ENCODE data around the gene SPEG.

SPEG gene

DNA sequence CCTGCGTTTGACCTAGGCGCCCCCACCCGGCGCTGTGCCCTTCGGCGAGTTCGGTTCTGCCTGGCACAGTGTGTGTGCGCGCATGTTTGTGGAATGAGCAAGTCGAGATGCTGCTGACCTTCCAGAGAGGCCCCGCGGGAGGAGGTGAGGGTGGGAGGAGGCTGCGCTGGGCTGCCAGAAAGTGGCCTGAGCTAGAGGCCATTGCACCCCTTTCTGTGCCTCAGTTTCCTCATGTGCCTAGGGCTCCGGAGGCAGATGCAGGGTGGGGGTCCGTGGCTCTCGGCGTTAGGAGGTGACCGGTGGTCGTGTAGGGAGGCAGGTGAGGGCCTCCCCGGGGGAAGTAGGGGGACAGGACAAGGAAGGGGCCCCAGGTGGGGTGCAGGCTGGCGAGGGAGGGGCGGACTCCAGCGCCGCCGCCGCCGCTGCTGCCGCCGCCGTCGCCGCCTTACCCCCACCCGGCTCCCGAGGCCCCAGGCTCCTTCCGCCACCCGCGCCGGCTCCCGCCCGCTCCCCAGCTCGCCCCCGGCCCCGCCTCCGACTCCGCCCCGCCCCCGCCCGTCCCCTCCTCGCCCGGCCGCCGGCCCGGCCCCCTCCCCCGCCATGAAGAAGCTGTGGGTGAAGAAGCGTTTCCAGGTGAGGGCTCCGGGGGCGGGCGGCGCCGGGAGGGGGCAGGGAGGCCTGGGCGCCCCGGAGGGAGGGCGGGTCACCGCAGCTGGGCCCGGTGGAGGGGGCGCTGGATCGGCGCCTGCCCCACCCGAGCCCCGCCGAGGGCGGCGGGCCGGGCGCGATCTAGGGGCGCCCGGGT, 7.0 kb downstream of the SPEG start:
- no peak for DNase-seq (ENCODE audit: insufficient read length, low spot score)

DNA sequence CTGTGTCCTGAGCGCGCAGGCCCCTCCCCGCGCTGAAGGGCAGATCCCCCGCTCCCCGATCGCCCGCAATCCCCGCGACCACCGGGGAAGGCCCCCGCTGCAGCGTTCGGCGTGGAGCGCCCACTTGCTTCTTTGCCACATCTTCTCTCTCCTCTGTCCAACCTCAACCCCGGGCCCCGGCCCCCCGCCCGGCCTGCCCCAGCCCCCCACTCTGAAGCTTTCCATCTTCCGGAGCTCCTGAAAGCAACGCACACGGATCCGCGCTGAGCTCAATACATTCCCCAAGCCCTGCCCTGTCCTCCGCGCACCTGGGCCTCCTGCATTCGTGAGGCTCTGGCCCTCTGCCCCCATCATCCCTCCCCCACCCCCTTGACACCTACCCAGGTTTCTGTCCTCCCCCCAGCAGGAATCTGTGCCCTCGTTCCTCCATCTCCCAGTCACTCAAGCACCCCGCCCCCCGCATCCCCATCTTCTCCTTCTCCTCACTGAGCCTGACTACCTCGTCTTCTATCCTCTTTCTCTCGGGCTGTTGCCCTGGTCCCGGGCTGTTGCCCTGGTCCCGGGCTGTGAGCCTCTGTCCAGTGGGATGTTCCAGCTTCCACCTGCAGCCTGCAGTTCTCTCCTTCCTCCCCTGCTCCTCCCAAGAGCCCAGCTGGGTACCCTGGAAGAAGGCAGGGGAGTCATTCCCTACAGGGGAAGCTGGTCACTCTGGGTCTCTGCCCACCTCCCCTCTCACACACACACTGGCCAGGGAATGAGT, 7.8 kb downstream of the SPEG start:
- no peak for DNase-seq (ENCODE audit: insufficient read length, low spot score)

More for the DNA sequence above, 7.0 kb downstream of the SPEG start:
- no peak for FAIRE-seq

DNA sequence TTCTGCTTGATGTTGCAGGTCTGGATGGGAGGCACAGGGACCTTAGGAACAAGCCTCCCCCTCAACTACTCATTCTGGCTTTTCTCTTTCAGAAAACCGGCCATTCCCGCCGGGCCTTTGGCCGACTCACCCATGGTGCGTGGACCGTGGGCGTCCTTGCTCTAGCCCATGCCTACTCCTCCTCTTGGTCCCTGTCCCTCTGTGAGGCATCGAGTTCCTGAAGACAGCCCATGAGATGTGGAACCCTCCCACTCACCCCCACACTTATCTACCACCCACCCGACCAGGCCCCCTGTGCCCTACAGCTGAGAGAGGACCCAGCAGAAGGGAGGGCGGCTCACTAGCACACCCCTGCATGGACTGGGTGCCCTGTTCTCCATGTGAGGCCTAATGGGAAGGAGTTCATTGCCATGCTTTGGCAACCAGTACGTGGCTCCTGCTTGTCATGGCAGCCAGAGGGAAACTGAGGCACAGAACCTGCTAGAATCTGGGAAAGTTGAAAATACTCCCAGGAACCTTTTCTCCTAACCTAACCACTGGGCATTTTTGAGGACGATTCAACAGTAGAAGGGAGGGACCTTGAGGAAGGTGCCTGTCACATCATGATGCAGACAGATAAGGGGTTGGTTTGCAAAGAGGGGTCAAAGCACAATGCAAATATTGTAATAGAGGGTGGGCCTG, 8.5 kb downstream of the SPEG start:
- DNase-seq (ENCODE audit: insufficient read length, low spot score) (no peak), FAIRE-seq (no peak)

More for the DNA sequence above, 7.8 kb downstream of the SPEG start:
- FAIRE-seq, result no peak

DNA sequence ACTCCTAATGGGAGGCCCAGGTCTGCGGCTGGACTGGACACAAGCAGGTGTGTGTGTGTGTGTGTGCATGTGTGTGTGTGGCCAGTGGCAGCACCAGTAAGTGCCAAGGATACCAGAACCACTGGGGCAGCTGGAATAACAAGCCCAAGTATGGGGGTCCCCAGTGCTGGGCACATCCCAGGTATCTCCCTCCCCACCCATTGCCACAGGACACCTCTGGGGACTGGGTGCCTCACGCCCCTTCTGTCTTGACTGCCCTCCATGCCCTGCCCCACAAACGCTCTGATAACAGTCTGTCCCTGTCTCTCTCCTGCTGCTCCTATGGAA, 9.0 kb downstream of the SPEG start:
- DNase-seq (ENCODE audit: insufficient read length, low spot score), result no peak
- FAIRE-seq, result no peak

DNA sequence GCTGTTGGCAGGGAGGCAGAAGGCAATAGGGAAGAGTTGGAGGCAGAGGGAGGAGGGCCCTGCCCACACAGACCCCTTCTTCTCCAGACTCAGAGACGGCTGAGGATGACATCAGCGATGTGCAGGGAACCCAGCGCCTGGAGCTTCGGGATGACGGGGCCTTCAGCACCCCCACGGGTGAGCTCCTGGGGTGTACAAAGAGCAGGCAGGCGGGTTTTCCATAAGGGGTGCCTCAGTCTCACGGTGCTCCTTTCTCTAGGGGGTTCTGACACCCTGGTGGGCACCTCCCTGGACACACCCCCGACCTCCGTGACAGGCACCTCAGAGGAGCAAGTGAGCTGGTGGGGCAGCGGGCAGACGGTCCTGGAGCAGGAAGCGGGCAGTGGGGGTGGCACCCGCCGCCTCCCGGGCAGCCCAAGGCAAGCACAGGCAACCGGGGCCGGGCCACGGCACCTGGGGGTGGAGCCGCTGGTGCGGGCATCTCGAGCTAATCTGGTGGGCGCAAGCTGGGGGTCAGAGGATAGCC, 10.0 kb downstream of the SPEG start:
- no peak for FAIRE-seq
- DNase-seq (ENCODE audit: insufficient read length, low spot score), result no peak

DNA sequence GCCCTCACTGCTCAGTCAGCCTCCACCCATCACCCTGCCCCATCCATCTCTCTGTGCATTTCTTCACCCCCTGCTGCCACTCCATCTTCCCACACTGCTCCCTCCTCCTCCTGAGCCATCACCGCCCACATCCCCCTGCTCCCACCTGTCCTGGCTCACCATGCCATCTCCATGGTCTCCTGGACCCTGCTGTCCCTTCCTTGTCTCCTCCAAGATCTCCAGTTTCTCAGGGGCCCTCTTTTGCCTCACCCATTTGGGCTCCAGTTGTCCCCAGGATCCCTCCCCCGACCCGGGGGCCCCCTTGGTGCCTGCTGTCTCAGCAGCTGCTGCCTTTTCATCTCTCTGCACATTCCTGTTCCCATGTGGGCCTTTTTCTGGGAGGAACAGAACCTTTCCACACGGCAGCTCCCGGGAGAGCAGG, 10.6 kb downstream of the SPEG start:
- no peak for FAIRE-seq
- DNase-seq (ENCODE audit: insufficient read length, low spot score), result no peak

DNA sequence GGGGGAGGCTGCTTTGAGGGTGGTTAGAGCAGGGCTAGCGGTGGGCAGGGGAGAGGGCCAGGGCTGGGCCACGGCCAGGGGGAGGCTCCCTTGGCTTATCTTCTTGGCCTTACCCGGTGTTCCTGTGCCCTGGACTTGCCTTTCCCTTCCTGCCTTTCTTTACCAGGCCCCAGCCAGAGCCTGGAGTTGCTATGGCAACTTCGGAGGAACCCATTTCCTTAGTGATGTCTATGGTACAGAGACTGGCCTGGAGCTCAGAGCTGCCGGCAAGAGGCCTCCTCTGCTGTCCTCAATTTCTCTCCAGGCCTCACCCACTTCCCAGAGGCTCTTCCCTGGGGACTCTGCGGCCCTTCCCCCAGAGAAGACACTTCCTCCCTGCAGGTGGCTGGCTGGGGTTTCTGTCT, 11.5 kb downstream of the SPEG start:
- FAIRE-seq (no peak), DNase-seq (ENCODE audit: insufficient read length, low spot score) (no peak)

DNA sequence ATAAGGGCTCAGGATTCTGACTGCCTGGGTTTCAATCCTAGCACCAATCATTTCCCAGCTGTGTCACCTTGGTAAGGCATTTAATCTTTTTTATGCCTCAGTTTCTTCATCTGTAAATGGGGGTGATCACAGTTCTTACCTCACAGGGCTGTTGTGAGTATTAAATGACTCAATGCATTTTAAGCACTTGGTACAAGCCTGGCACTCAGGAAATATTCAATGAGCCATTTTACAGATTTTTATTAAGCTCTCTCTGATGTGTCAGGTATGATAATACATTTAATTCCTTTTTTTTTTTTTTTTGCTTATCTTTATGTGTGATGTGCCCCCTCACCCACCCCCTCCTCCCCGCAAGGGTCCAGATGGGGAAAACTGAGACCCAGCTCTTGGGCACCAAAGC, 12.0 kb downstream of the SPEG start:
- DNase-seq (ENCODE audit: insufficient read length, low spot score) (no peak), FAIRE-seq (no peak)

DNA sequence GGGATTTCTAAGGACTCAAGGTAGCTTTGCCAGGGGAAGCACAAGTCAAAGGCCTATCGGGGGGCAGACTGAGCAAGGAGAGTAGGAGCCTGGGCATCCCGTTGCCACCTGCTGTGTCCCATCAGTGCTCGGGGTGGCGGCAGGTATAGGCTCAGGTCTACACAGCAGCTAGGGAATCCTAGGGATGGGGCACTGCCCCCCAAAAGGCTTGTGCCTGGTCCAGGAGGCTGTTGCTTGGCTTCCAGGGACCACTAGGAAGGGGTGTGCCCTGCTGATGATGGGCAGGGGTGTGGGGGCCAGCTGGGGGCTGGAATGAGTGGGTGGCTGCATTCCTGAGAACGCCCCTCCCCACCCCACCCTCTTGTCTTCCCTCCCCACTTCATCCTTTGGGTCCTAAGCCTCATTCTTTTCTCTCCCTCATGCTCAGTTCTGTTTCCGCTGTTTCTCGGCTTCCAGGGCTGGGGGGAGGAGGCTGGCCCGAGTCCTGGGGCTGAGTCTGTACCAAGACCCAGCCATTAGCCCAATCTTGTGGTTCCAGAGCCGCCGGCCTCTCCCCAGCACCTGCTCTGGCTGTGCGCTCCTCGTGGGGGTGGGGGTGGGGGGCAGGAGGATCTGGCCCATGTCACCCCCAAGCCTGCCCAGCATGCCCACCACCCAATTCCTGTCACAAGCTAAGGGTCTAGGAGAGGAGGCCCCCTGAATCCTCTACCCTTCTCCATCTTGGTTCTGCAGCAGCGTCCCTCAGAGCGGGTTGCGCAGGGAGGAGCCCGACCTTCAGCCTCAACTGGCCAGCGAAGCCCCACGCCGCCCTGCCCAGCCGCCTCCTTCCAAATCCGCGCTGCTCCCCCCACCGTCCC, 12.8 kb downstream of the SPEG start:
- FAIRE-seq (no peak), DNase-seq (ENCODE audit: insufficient read length, low spot score) (no peak)

DNA sequence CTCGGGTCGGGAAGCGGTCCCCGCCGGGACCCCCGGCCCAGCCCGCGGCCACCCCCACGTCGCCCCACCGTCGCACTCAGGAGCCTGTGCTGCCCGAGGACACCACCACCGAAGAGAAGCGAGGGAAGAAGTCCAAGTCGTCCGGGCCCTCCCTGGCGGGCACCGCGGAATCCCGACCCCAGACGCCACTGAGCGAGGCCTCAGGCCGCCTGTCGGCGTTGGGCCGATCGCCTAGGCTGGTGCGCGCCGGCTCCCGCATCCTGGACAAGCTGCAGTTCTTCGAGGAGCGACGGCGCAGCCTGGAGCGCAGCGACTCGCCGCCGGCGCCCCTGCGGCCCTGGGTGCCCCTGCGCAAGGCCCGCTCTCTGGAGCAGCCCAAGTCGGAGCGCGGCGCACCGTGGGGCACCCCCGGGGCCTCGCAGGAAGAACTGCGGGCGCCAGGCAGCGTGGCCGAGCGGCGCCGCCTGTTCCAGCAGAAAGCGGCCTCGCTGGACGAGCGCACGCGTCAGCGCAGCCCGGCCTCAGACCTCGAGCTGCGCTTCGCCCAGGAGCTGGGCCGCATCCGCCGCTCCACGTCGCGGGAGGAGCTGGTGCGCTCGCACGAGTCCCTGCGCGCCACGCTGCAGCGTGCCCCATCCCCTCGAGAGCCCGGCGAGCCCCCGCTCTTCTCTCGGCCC, 13.6 kb downstream of the SPEG start:
- FAIRE-seq (no peak), DNase-seq (ENCODE audit: insufficient read length, low spot score) (no peak)

DNA sequence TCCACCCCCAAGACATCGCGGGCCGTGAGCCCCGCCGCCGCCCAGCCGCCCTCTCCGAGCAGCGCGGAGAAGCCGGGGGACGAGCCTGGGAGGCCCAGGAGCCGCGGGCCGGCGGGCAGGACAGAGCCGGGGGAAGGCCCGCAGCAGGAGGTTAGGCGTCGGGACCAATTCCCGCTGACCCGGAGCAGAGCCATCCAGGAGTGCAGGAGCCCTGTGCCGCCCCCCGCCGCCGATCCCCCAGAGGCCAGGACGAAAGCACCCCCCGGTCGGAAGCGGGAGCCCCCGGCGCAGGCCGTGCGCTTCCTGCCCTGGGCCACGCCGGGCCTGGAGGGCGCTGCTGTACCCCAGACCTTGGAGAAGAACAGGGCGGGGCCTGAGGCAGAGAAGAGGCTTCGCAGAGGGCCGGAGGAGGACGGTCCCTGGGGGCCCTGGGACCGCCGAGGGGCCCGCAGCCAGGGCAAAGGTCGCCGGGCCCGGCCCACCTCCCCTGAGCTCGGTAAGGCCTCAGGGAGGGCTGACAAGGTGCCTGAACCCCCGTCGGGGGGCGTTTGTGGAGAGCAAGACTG, 14.2 kb downstream of the SPEG start:
- FAIRE-seq (no peak), DNase-seq (ENCODE audit: insufficient read length, low spot score) (no peak)

DNA sequence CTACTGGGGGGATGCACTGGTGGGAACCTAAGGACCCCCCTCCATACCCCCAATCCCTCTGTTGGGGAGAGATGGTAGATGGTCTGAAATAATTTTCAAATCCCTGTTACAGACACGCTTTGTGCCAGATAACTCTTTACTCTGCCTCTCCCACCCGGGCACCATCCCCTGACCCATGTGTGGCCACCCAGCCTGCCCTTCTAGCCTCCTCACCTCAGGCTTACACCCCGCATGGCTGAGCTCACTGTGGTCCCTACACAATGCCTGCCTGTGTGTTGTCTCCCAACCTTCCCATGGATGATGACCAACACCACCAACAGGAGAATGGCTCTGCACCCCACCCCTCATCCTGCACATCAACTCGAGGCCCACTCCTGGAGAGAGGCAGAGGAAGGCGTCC, 15.0 kb downstream of the SPEG start:
- no peak for DNase-seq (ENCODE audit: insufficient read length, low spot score)
- no peak for FAIRE-seq

DNA sequence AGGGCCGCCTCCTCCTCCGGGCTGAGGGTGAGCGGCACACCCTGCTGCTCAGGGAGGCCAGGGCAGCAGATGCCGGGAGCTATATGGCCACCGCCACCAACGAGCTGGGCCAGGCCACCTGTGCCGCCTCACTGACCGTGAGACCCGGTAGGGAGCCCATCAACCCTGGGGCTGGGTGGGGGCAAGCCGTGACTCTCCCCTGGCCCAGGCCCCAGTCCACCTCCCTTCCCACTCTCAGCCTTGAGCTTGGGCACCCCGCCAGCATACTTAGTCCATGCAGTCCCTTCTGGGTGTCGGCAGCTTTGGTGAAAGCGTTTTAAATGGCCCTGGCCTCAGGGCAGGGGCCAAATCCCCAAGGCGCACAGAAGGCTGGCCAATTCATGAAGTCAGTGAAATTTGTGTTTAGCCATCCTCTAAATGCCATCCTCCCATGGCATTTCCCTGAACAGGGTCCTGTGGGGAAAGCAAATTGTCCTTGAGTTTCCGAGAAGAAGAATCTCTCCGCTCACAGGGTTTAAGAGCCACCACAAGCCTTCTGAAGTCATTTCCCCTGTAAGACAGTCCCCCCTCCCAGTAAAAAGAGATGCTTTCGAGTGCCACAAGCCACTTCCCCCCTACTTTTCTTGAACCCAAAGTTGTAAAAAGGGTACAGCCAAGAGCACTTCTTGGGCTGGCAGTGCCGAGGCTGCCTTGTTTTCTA, 17.2 kb downstream of the SPEG start:
- no peak for DNase-seq (ENCODE audit: insufficient read length, low spot score)
- FAIRE-seq, result no peak

DNA sequence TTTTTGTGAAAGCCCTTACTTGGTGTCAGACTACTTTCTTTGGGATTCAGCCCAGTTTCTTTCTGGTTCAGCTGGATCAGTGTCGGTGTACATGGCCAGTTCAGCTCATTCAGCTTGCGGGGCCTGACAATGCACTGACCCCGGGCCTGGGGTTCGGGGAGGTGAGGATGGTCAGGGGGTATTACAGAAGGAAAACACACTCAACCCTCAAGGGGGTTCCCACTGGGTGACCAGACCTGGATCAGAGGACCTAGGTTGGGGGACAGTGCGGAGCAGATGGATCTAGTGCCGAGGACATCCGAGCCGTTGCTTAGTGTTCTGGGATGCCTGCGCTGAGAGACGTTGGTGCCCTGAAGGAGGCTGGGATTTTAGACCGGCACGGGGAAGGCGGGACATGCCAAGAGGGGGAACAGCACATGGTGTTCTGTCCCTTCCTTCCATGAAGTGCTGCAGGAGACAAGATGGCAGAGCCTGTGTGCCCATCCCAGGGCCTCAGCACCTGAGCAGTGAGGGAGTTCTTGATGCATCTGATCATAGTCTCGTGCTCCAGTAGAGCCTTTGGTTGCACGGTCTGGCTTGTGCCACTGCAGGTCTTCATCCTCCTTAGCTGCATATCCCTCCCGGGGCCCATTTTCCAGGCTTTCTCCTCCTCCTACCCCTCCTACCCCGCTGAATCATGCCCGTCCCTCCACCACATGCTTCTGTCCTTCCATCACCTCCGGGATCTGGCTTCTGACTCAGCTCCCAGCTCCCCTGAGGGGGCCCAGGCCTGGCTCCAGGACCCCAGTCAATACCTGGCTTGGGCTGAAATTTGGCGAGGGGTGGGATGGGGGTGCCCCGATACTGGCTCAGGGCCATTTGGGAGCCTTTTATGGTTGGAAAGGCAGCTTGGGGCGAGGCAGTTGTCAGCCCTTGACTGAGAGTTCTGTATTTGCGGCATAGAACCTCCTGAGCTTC, 18.0 kb downstream of the SPEG start:
- FAIRE-seq, result no peak
- DNase-seq (ENCODE audit: insufficient read length, low spot score), result no peak

DNA sequence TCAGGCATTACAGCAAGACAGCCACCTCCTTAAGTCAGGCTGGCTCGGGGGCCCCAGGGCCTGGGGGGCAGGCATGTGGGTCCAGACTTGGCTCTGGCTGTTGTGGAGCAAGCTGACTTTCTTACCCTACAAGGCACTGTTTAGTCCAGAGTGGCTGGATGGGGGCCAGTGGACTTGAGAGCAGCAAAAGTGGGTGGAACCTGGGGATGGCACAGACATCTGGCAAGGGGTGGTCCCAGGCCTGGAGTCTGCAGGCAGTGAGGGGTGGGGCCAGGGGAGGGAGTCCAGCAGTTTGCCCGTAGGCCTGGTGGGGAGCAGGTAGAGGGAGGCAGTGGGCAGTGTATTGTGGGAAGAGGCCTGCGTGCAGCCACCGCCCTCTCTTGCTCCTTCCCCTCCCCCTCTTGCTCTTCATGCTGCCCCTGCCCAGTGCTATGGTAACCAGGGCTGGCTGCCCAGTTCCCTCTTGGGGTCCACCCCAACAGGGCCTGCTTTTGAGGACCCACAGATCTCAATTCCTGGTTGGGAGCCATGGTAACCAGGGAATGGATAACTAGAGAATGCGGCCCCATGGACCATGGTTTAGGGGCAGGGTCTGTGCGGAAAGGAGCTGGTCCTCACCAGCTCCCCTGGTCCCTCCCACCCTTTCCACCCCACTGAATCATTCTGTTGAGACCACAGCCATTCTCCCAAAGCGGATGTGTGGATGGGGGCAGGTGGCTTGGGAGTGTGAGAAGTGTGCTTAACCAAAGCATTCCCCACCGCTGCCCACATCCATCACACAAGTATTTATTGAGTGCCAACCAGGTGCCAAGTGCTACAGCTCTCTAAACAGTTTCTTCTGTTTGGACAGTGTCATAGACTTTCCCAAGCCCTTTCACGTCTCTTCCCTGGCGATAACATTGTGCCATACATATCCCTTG, 19.3 kb downstream of the SPEG start:
- no peak for FAIRE-seq

DNA sequence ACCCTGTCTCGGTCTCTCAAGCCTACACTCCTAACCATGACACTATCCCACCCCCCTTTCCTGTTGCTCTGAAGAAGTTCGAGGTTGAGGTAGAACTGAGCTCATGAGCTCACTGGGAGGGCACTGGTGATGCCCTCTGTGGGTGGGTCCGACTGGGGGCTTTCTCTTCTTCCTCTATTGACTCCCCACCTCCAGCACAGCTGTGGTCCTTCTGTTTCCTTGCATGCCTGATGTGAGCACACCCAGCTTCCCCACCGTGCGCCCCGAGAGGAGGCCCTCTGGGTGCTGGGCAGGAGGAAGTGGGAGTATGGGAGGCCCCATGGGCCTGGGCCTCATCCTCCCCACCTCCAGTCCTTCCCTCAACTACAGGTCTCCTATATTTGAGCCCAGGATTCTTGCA, 20.9 kb downstream of the SPEG start:
- DNase-seq (ENCODE audit: insufficient read length, low spot score) (no peak), FAIRE-seq (no peak)

More for the DNA sequence above, 19.3 kb downstream of the SPEG start:
- no peak for DNase-seq (ENCODE audit: insufficient read length, low spot score)
